HG02970 (cell line): Measurements from ENCODE around the gene ITGAX.
"Not testable (repeated sequence)": the region's sequence is repeated elsewhere in the genome, so short reads cannot be mapped to it uniquely, and the experiment has no call there.

Experiments
- ATAC-seq: cut with Tn5 transposase; IDR thresholded peaks from one replicate; pipeline ENCODE4 v1.9.1; 2021; ENCODE audit warnings: mild to moderate bottlenecking, moderate library complexity, moderate number of reproducible peaks; ENCODE audit not compliant: unreplicated experiment, low FRiP score

The ITGAX gene

GRCh38 chr16:31404353-31405064 is 49.5 kb downstream of the ITGAX start:
- ATAC-seq: no peak

GRCh38 chr16:31407406-31407805 is 52.4 kb downstream of the ITGAX start:
- no peak for ATAC-seq

GRCh38 chr16:31409433-31409832 is 54.5 kb downstream of the ITGAX start:
- no peak for ATAC-seq

- ATAC-seq: no peak
These were observed 55.1 kb downstream of the ITGAX start for GRCh38 chr16:31410082-31410481.

GRCh38 chr16:31411024-31411844 is 56.3 kb downstream of the ITGAX start:
- ATAC-seq: no peak

- ATAC-seq: no peak
These were observed 57.8 kb downstream of the ITGAX start for GRCh38 chr16:31412750-31413149.

GRCh38 chr16:31413381-31413780 is 58.4 kb downstream of the ITGAX start:
- ATAC-seq: no peak

- no peak for ATAC-seq
These were observed 59.0 kb downstream of the ITGAX start for GRCh38 chr16:31413943-31414342.

- no peak for ATAC-seq
These were observed 59.7 kb downstream of the ITGAX start for GRCh38 chr16:31414706-31415105.

GRCh38 chr16:31416371-31416770 is 61.4 kb downstream of the ITGAX start:
- ATAC-seq: no peak

GRCh38 chr16:31417036-31417435 is 62.1 kb downstream of the ITGAX start:
- not testable (repeated sequence) for ATAC-seq

GRCh38 chr16:31417916-31418315 is 62.9 kb downstream of the ITGAX start:
- ATAC-seq: no peak

GRCh38 chr16:31420037-31420436 is 65.1 kb downstream of the ITGAX start:
- no peak for ATAC-seq

GRCh38 chr16:31421587-31421986 is 66.6 kb downstream of the ITGAX start:
- no peak for ATAC-seq

- ATAC-seq: no peak
These were observed 68.3 kb downstream of the ITGAX start for GRCh38 chr16:31423241-31423640.

GRCh38 chr16:31423801-31424200 is 68.8 kb downstream of the ITGAX start:
- no peak for ATAC-seq

- ATAC-seq: no peak
These were observed 72.7 kb downstream of the ITGAX start for GRCh38 chr16:31427441-31428278.

GRCh38 chr16:31428279-31428597 is 73.3 kb downstream of the ITGAX start, which contains the start of gene COX6A2:
TSS of gene COX6A2 (minus strand) at chr16:31428360. CDS start at chr16:31428325, 35 bp downstream.
- no peak for ATAC-seq

GRCh38 chr16:31428638-31429247 is 73.8 kb downstream of the ITGAX start:
- ATAC-seq: no peak

GRCh38 chr16:31429314-31429713 is 74.3 kb downstream of the ITGAX start:
- ATAC-seq: no peak

GRCh38 chr16:31429796-31430195 is 74.8 kb downstream of the ITGAX start:
- no peak for ATAC-seq
